HCT116 (cell line): Measurements from ENCODE around the gene COPG2. TPM values are rescaled to one million over a fixed set of nuclear protein-coding genes. Genes with fewer than 3 reads are reported as not detected.

Experiments
- ATAC-seq: fragments of 200-7000 bp; cut with Tn5 transposase; 2 replicates; pipeline ENCODE4 v1.9.1; 2020; ENCODE audit warnings: mild to moderate bottlenecking, moderate library complexity
- BruUV-seq: library from RNA; stranded (reverse); fragments of 400-500 nt; replicated peaks from 2 replicates; lab custom pipeline; 2021; lab: Mats Ljungman, UMichigan
- CTCF ChIA-PET: fragments of 300-600 bp; sonication (Branson Sonifier 250); formaldehyde crosslinking; loops from one replicate; lab custom pipeline; 2021; ENCODE audit warnings: antibody characterized with exemption; lab: Charles Lee
- POLR2A ChIA-PET: fragments of 300-600, 350-600 bp; sonication (Branson Sonifier 250); formaldehyde crosslinking; loops from one replicate; lab custom pipeline; 2021; ENCODE audit warnings: antibody characterized with exemption; lab: Charles Lee
- RAD21 ChIA-PET, 2 experiments: fragments of 300-600 bp; sonication (Branson Sonifier 250); formaldehyde crosslinking; loops; one replicate each; lab custom pipeline; 2023; ENCODE audit warnings: low total read pairs in 2 of 2; ENCODE audit not compliant: uncharacterized antibody in 2 of 2, unreplicated experiment in 2 of 2, low non-redundant PET in 1 of 2; lab: Charles Lee
- DNase-seq: peaks from one replicate; pipeline ENCODE4 v3.0.0-alpha.2; 2010; ENCODE audit warnings: low read depth, low spot score
- H2AFZ ChIP-seq: fragments of 200-600 bp; shearing (Covaris generic), sonication (generic); 2 replicates; pipeline ENCODE4 v1.6.1; 2017; ENCODE audit warnings: low read depth, mixed run types, mixed read lengths, antibody characterized with exemption, low read length; ENCODE audit not compliant: poor library complexity, severe bottlenecking
- H3K27ac ChIP-seq: 2 replicates; pipeline ENCODE4 v1.5.1; 2012; ENCODE audit warnings: low read depth, low read length
- H3K27me3 ChIP-seq: fragments of 200-600 bp; sonication (generic); 2 replicates; pipeline ENCODE4 v1.6.1; 2016; ENCODE audit warnings: mixed run types, low read length, mixed read lengths; ENCODE audit not compliant: insufficient read depth
- H3K36me3 ChIP-seq, 2 experiments: fragments of 200-500 bp in 1 of 2; fragments of 200-600 bp in 1 of 2; sonication (Bioruptor generic) in 1 of 2; sonication (generic) in 1 of 2; 2 replicates each; pipeline versions ENCODE4 v1.5.1 to v1.6.1; 2014 to 2016; ENCODE audit warnings: low read length in 2 of 2, inconsistent platforms in 1 of 2, mixed read lengths in 1 of 2, mixed run types in 1 of 2; ENCODE audit not compliant: insufficient read depth in 2 of 2, control insufficient read depth in 1 of 2
- H3K4me1 ChIP-seq, 2 experiments: fragments of 200-600 bp in 1 of 2; sonication (generic) in 1 of 2; 2 replicates each; pipeline versions ENCODE4 v1.5.1 to v1.6.1; 2012 to 2017; ENCODE audit warnings: low read length in 2 of 2, inconsistent platforms in 1 of 2, mild to moderate bottlenecking in 1 of 2, mixed read lengths in 1 of 2, mixed run types in 1 of 2, moderate library complexity in 1 of 2; ENCODE audit not compliant: insufficient read depth in 2 of 2, control insufficient read depth in 1 of 2
- H3K4me2 ChIP-seq: fragments of 200-600 bp; sonication (generic); 2 replicates; pipeline ENCODE4 v1.6.1; 2017; ENCODE audit warnings: mixed run types, low read length, mixed read lengths
- H3K4me3 ChIP-seq, 2 experiments: fragments of 200-600 bp in 1 of 2; sonication (generic) in 1 of 2; replicated peaks in 1 of 2; 2 replicates each; pipeline ENCODE4 v1.5.1; 2011 to 2016; ENCODE audit warnings: low read length in 2 of 2, control low read depth in 1 of 2, low read depth in 1 of 2, mild to moderate bottlenecking in 1 of 2, mixed read lengths in 1 of 2, mixed run types in 1 of 2
- H3K79me2 ChIP-seq: fragments of 200-600 bp; sonication (generic); 2 replicates; pipeline ENCODE4 v1.6.1; 2017; ENCODE audit warnings: mild to moderate bottlenecking, mixed run types, low read length, moderate library complexity, mixed read lengths; ENCODE audit not compliant: insufficient read depth
- H3K9ac ChIP-seq: fragments of 200-600 bp; sonication (generic); 2 replicates; pipeline ENCODE4 v1.6.1; 2016; ENCODE audit warnings: low read length, mixed read lengths
- H3K9me2 ChIP-seq: fragments of 200-600 bp; sonication (generic), shearing (Covaris generic); 2 replicates; pipeline ENCODE4 v1.6.1; 2017; ENCODE audit warnings: mixed run types, mild to moderate bottlenecking, moderate library complexity; ENCODE audit not compliant: insufficient read depth
- H3K9me3 ChIP-seq, 2 experiments: fragments of 200-500 bp in 1 of 2; fragments of 200-600 bp in 1 of 2; sonication (Bioruptor generic) in 1 of 2; sonication (generic) in 1 of 2; 2 replicates each; pipeline ENCODE4 v1.6.1; 2014 to 2017; ENCODE audit warnings: low read length in 2 of 2, mixed read lengths in 2 of 2, inconsistent platforms in 1 of 2, low read depth in 1 of 2, mild to moderate bottlenecking in 1 of 2, mixed run types in 1 of 2, moderate library complexity in 1 of 2; ENCODE audit not compliant: control insufficient read depth in 1 of 2, insufficient read depth in 1 of 2
- H4K20me1 ChIP-seq: fragments of 200-600 bp; sonication (generic), shearing (Covaris generic); 2 replicates; pipeline ENCODE4 v1.6.1; 2017; ENCODE audit warnings: mixed run types, mild to moderate bottlenecking, moderate library complexity; ENCODE audit not compliant: insufficient read depth
- ATF3 ChIP-seq: IDR thresholded peaks from 2 replicates; pipeline ENCODE4 v1.6.1; 2012
- CBX3 ChIP-seq: IDR thresholded peaks from 2 replicates; pipeline ENCODE4 v1.6.1; 2012; ENCODE audit warnings: low read depth
- CTCF ChIP-seq, 3 experiments: fragments of 200-600 bp in 1 of 3; sonication (generic) in 1 of 3; IDR thresholded peaks in 2 of 3; conservative IDR thresholded peaks in 1 of 3; 2 replicates each; pipeline ENCODE4 v1.5.1; 2012 to 2017; ENCODE audit warnings: low read depth in 2 of 3, low read length in 2 of 3, antibody characterized with exemption in 1 of 3, borderline replicate concordance in 1 of 3, control low read depth in 1 of 3, mild to moderate bottlenecking in 1 of 3, mixed read lengths in 1 of 3, mixed run types in 1 of 3, moderate library complexity in 1 of 3; ENCODE audit not compliant: insufficient read depth in 1 of 3
- EGR1 ChIP-seq: IDR thresholded peaks from 2 replicates; pipeline ENCODE4 v1.6.1; 2012; ENCODE audit warnings: low read depth
- ELF1 ChIP-seq: IDR thresholded peaks from 2 replicates; pipeline ENCODE4 v1.6.1; 2012; ENCODE audit warnings: low read depth, borderline replicate concordance
- EZH2 ChIP-seq: fragments of 200-600 bp; sonication (generic); IDR thresholded peaks from 2 replicates; pipeline ENCODE4 v1.6.1; 2017; ENCODE audit warnings: antibody characterized with exemption, mixed run types
- JUND ChIP-seq: IDR thresholded peaks from 2 replicates; pipeline ENCODE4 v1.6.1; 2012
- MAX ChIP-seq: IDR thresholded peaks from 2 replicates; pipeline ENCODE4 v1.6.1; 2012
- POLR2AphosphoS5 ChIP-seq: IDR thresholded peaks from 2 replicates; pipeline ENCODE4 v1.6.1; 2011; ENCODE audit warnings: mild to moderate bottlenecking, low read depth, low read length, moderate library complexity
- RAD21 ChIP-seq: IDR thresholded peaks from 2 replicates; pipeline ENCODE4 v1.6.1; 2012; ENCODE audit warnings: low read depth, mild to moderate bottlenecking
- SIN3A ChIP-seq: IDR thresholded peaks from 2 replicates; pipeline ENCODE4 v1.6.1; 2012; ENCODE audit warnings: low read depth
- TCF7L2 ChIP-seq: IDR thresholded peaks from 2 replicates; pipeline ENCODE4 v1.7.0; 2011; ENCODE audit warnings: borderline replicate concordance, inconsistent platforms; ENCODE audit not compliant: insufficient read depth, insufficient read length; ENCODE audit errors: extremely low read depth
- YY1 ChIP-seq: IDR thresholded peaks from 2 replicates; pipeline ENCODE4 v1.6.1; 2011; ENCODE audit warnings: low read length, low read depth, moderate library complexity, mild to moderate bottlenecking; ENCODE audit not compliant: insufficient replicate concordance; ENCODE audit errors: extremely low read depth
- ZFX ChIP-seq: fragments of 450-650 bp; IDR thresholded peaks from 2 replicates; pipeline ENCODE4 v1.6.1; 2017
- ZNF274 ChIP-seq: fragments of 200-500 bp; sonication (Bioruptor generic); IDR thresholded peaks from 2 replicates; pipeline ENCODE4 v1.6.1; 2014; ENCODE audit warnings: mild to moderate bottlenecking, low read depth, low read length, inconsistent platforms
- intact Hi-C: fragments of 100-400 bp; cut with micrococcal nuclease; formaldehyde crosslinking; loops from 2 replicates; pipeline ENCODE4 v1.10.0; 2022
- total RNA-seq: library from RNA; stranded (reverse); gene quantifications from one replicate; pipeline ENCODE4 v1.2.1, GENCODE V29; 2021; ENCODE audit not compliant: unreplicated experiment

The COPG2 gene
- total RNA-seq, 1 experiment from 2014 or later: 31.0 TPM

- no peak overlapping the region for H3K4me2 ChIP-seq
- no peak overlapping the region for H3K27ac ChIP-seq
- TF ChIP-seq ZNF274 (no peak), JUND (no peak), ATF3 (no peak), RAD21 (no peak), CBX3 (no peak), EGR1 (no peak), MAX (no peak), ZFX (no peak), EZH2 (no peak), YY1 (no peak), TCF7L2 (no peak), CTCF (IDR thresholded peaks at IDR 0.05 in 2 of 3, conservative IDR thresholded peaks at IDR 0.05 in 1 of 3; ENCODE audit: borderline replicate concordance in 1 of 3, insufficient read depth in 1 of 3, low read depth in 2 of 3, low read length in 2 of 3) (no peak), SIN3A (no peak), POLR2AphosphoS5 (no peak), ELF1 (no peak)
- ATAC-seq (no peak), DNase-seq (no peak)
- intact Hi-C loops: no loop called here
- BruUV-seq: no TSS peak
- no peaks in the 10 kb centered on the region for H3K9me2 ChIP-seq
- peaks cover under 1 to 2% of the 10 kb centered on the region in 2 experiments; a peak in 1 of 4 replicates for H3K4me1 ChIP-seq
- H3K4me3 ChIP-seq: no peak overlapping the region
- H4K20me1 ChIP-seq: no peaks in the 10 kb centered on the region
- no peaks in the 10 kb centered on the region for H3K79me2 ChIP-seq
- H3K9me3 ChIP-seq: no peaks in the 10 kb centered on the region
- RAD21 ChIA-PET: no interaction called here
- no peak overlapping the region for H2AFZ ChIP-seq
- peaks cover 8 to 10% of the 10 kb centered on the region in 2 experiments; a peak in 3 of 4 replicates for H3K36me3 ChIP-seq
- no peak overlapping the region for H3K9ac ChIP-seq
- POLR2A ChIA-PET: no interaction called here
- H3K27me3 ChIP-seq: no peaks in the 10 kb centered on the region
- CTCF ChIA-PET: no interaction called here
These were observed 6.1 kb downstream of the COPG2 start for GRCh38 chr7:130662426-130662825.
